GM12878 (cell line): ENCODE measurements around the gene CDC5L.

ENCODE experiments used
- CTCF ChIP-seq, 3 experiments: IDR thresholded peaks in 2 of 3; conservative IDR thresholded peaks in 1 of 3; 2 replicates each; pipeline ENCODE4 v1.5.1; 2011; ENCODE audit warnings: low read depth in 3 of 3, low read length in 3 of 3, mild to moderate bottlenecking in 3 of 3, control low read depth in 2 of 3, moderate library complexity in 2 of 3, inconsistent platforms in 1 of 3, mixed read lengths in 1 of 3; ENCODE audit not compliant: control insufficient read depth in 2 of 3, insufficient read depth in 1 of 3; ENCODE audit errors: extremely low read depth in 1 of 3
- E2F8 ChIP-seq: fragments of 450-650 bp; IDR thresholded peaks from 2 replicates; pipeline ENCODE4 v1.6.1; 2018; ENCODE audit warnings: mild to moderate bottlenecking, low read depth, moderate library complexity; ENCODE audit not compliant: partially characterized antibody
- EP300 ChIP-seq, 2 experiments: fragments of 150-350 bp in 1 of 2; IDR thresholded peaks; 2 replicates each; pipeline ENCODE4 v1.6.1; 2011 to 2012; ENCODE audit warnings: low read depth in 2 of 2, low read length in 2 of 2, borderline replicate concordance in 1 of 2, improper control_type of control experiment in 1 of 2, inconsistent platforms in 1 of 2; ENCODE audit not compliant: control insufficient read depth in 1 of 2
- GABPA ChIP-seq: IDR thresholded peaks from 2 replicates; pipeline ENCODE4 v1.6.1; 2014; ENCODE audit warnings: antibody characterized with exemption, low read depth, mild to moderate bottlenecking, inconsistent platforms
- POLR2A ChIP-seq: IDR thresholded peaks from 2 replicates; pipeline ENCODE4 v1.6.1; 2011; ENCODE audit warnings: low read depth, mild to moderate bottlenecking, low read length
- POLR2AphosphoS5 ChIP-seq: IDR thresholded peaks from 2 replicates; pipeline ENCODE4 v1.6.1; 2011; ENCODE audit warnings: mild to moderate bottlenecking, low read length, inconsistent platforms
- REST ChIP-seq: IDR thresholded peaks from 2 replicates; pipeline ENCODE4 v1.6.1; 2012; ENCODE audit warnings: mild to moderate bottlenecking, low read depth, low read length
- SREBF2 ChIP-seq: IDR thresholded peaks from 2 replicates; pipeline ENCODE4 v1.6.1; 2012; ENCODE audit warnings: mild to moderate bottlenecking, low read length
- SRF ChIP-seq, 2 experiments: IDR thresholded peaks; 2 replicates each; pipeline ENCODE4 v1.6.1; 2011; ENCODE audit warnings: low read depth in 2 of 2, low read length in 2 of 2, mild to moderate bottlenecking in 1 of 2, moderate library complexity in 1 of 2

DNA sequence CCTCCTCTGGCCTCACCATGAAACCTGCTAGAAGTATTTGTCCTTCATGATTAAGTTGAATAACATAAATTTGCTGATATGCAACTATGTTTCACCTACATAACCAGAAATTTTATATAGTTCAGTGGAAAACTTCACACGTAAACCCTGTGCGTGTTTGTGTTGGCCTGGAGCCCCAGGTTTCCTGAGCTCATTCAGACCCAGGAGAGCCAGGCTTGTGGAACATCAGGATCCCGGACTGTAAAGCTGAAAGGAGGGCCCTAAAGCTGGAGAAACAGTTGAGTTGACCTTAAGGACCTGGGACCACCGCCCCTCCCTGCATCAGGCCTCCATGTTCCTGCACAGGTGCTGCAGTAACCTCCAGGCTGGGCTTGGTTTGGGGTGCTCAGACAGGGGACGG, 48.2 kb upstream of the CDC5L start:
- TF ChIP-seq GABPA (no peak), POLR2AphosphoS5 (no peak), E2F8 (no peak), CTCF (IDR thresholded peaks at IDR 0.05 in 2 of 3, conservative IDR thresholded peaks at IDR 0.05 in 1 of 3; ENCODE audit: control insufficient read depth in 2 of 3, extremely low read depth in 1 of 3, insufficient read depth in 1 of 3, low read depth in 3 of 3, low read length in 3 of 3) (no peak), SREBF2 (no peak), SRF (IDR thresholded peaks at IDR 0.05; ENCODE audit: low read depth in 2 of 2, low read length in 2 of 2) (no peak), POLR2A (no peak), REST (no peak), EP300 (IDR thresholded peaks at IDR 0.05; ENCODE audit: borderline replicate concordance in 1 of 2, control insufficient read depth in 1 of 2, low read depth in 2 of 2, low read length in 2 of 2) (no peak)
